Measurements from ENCODE around the gene CLEC11A. TPM values are rescaled to one million over a fixed set of nuclear protein-coding genes. Genes with fewer than 3 reads are reported as not detected.

Gene CLEC11A
- total RNA-seq, 2 experiments from 2014 or later: 2.0 to 4.5 TPM

DNA sequence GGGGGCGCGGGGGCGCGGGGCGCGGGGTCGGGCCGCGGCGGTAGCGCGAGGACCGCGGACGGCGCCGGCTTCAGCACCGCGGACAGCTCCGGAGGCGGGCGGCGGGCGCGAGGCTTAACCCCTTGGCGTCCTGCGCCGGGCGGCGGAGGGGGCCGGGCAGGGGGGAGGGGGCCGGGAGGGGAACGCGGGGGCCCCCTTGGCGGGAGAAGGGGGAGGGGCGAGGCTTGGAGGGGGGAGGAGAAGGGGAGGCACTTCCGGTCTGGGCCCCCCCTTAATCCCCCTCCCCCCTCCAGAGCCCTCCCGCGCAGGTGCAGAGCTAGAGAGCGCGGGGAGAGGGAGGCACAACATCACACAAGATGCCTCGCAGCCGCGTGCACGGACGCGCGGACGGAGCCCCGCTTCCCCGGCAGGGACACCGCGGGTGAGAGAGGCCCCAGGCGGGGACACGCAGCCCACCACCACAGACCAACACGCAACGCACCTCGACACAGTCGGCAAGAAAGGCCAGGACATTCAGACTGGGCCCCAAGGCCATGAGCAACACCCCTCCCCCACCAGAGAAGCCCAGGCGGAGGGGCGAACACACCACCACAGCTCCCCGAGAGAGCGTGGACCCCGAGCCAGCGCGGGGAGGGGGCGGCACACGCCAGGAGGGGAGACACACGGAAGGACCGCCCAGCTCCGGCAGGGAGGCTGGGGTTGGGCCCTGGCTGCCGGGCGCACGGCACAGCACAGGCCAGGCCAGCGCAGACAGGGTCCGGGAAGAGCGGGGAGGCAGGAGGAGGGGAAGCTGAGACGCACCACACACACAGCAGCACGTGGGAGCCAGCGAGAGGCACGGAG, 27.7 kb upstream of the CLEC11A start:
- Histone ChIP-seq H3K79me2 (ENCODE audit: insufficient read depth, low read depth, low read length) (no peaks in the 10 kb centered on the region), H3K9me2 (ENCODE audit: insufficient read depth, low read length) (no peaks in the 10 kb centered on the region), H3K9me3 (ENCODE audit: low read length) (no peaks in the 10 kb centered on the region), H4K20me1 (ENCODE audit: insufficient read depth, low read length) (no peaks in the 10 kb centered on the region), H3K4me3 (ENCODE audit: low read depth, low read length, poor library complexity, severe bottlenecking) (no peak overlapping the region), H3K4me1 (ENCODE audit: insufficient read depth, low read length, poor library complexity, severe bottlenecking) (no peaks in the 10 kb centered on the region), H3K36me3 (ENCODE audit: insufficient read depth, low read length) (no peaks in the 10 kb centered on the region), H3K4me2 (ENCODE audit: low read length) (no peak overlapping the region), H2AFZ (ENCODE audit: low read length) (no peak overlapping the region), H3K27ac (ENCODE audit: low read depth, low read length, poor library complexity, severe bottlenecking) (no peak overlapping the region)
- intact Hi-C loops (cut with micrococcal nuclease; ENCODE audit: unreplicated experiment): no loop called here
- BruUV-seq (replicated peaks): no TSS peak
- no peak for TF ChIP-seq EZH2phosphoT487 (IDR thresholded peaks at IDR 0.05; ENCODE audit: borderline replicate concordance, low read depth, low read length)
- TF ChIP-seq, protein P1, sequence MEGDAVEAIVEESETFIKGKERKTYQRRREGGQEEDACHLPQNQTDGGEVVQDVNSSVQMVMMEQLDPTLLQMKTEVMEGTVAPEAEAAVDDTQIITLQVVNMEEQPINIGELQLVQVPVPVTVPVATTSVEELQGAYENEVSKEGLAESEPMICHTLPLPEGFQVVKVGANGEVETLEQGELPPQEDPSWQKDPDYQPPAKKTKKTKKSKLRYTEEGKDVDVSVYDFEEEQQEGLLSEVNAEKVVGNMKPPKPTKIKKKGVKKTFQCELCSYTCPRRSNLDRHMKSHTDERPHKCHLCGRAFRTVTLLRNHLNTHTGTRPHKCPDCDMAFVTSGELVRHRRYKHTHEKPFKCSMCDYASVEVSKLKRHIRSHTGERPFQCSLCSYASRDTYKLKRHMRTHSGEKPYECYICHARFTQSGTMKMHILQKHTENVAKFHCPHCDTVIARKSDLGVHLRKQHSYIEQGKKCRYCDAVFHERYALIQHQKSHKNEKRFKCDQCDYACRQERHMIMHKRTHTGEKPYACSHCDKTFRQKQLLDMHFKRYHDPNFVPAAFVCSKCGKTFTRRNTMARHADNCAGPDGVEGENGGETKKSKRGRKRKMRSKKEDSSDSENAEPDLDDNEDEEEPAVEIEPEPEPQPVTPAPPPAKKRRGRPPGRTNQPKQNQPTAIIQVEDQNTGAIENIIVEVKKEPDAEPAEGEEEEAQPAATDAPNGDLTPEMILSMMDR (conservative IDR thresholded peaks at IDR 0.05; ENCODE audit: low read length): no peak
- ChIA-PET CTCF (ENCODE audit: unreplicated experiment) (no interaction called here), POLR2A (no interaction called here)
- no peak for DNase-seq (ENCODE audit: low spot score)

DNA sequence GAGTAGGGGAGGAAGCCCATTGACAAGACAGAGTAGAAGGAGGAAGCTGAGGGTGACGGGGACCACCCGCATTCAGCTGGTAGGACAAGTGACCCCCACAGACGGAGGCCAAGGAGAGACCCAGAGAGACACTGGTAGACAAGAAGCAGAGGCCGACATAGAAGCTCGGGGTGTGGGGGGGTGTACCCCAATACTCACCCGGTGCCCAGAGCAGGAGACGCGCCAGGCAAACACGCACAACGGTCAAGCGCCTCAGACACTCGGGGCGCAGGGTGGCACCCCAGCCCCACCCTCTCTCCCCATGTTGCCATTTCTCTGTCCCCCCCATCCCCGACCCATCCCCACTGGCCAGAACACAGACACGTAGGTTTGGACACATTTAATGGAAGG, 27.1 kb upstream of the CLEC11A start:
- no TSS peak for BruUV-seq (replicated peaks)
- Histone ChIP-seq H3K9me3 (ENCODE audit: low read length) (no peaks in the 10 kb centered on the region), H3K4me1 (ENCODE audit: insufficient read depth, low read length, poor library complexity, severe bottlenecking) (no peaks in the 10 kb centered on the region), H2AFZ (ENCODE audit: low read length) (no peak overlapping the region), H3K4me2 (ENCODE audit: low read length) (no peak overlapping the region), H3K27ac (ENCODE audit: low read depth, low read length, poor library complexity, severe bottlenecking) (no peak overlapping the region), H4K20me1 (ENCODE audit: insufficient read depth, low read length) (no peaks in the 10 kb centered on the region), H3K4me3 (ENCODE audit: low read depth, low read length, poor library complexity, severe bottlenecking) (no peak overlapping the region), H3K79me2 (ENCODE audit: insufficient read depth, low read depth, low read length) (no peaks in the 10 kb centered on the region), H3K9me2 (ENCODE audit: insufficient read depth, low read length) (no peaks in the 10 kb centered on the region), H3K36me3 (ENCODE audit: insufficient read depth, low read length) (no peaks in the 10 kb centered on the region)
- intact Hi-C loops (cut with micrococcal nuclease; ENCODE audit: unreplicated experiment): no loop called here
- no peak for DNase-seq (ENCODE audit: low spot score)
- TF ChIP-seq EZH2phosphoT487 (IDR thresholded peaks at IDR 0.05; ENCODE audit: borderline replicate concordance, low read depth, low read length): no peak
- TF ChIP-seq, protein P1 (conservative IDR thresholded peaks at IDR 0.05; ENCODE audit: low read length): no peak
- ChIA-PET CTCF (ENCODE audit: unreplicated experiment) (no interaction called here), POLR2A (no interaction called here)

DNA sequence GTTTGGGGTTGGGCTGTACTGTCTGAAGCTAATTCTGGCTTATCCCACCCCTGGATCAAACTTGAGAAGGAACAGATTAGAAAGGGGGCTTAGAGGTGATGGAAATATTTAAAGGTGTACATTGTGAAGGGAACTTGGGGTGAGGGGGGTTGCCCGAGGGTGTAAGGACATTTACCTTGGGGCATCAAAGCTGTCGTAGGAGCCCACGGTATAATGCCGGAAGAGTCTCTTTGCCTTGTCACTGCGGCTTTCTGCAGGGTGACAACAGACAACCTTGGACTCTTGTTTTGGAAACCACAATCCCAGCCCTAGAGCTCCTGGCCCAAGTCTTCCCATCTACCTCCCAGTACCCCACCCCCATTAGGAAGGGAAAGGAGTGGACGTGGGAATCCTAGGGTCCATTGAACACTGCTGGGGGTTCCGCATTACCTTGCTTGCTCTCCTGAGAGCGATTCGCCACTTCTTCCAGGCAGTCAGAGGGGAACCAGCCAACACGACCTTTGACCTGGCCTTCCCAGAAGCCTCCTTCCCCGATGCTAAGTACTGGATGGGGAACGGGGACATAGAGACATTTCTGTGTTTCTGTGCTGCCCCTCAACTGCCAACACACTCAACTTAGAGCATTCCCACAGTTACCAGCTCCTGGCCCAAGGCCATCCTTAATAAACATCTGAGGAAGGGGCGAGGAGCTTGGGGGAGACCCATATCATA, 25.6 kb upstream of the CLEC11A start:
- CTCF ChIA-PET (ENCODE audit: unreplicated experiment): no interaction called here
- no peak overlapping the region for H3K4me3 ChIP-seq (ENCODE audit: low read depth, low read length, poor library complexity, severe bottlenecking)

More for the DNA sequence above, 25.6 kb upstream of the CLEC11A start:
- Histone ChIP-seq H3K9me2 (ENCODE audit: insufficient read depth, low read length) (no peaks in the 10 kb centered on the region), H2AFZ (ENCODE audit: low read length) (no peak overlapping the region), H3K4me2 (ENCODE audit: low read length) (no peak overlapping the region), H4K20me1 (ENCODE audit: insufficient read depth, low read length) (no peaks in the 10 kb centered on the region), H3K9me3 (ENCODE audit: low read length) (no peaks in the 10 kb centered on the region), H3K27ac (ENCODE audit: low read depth, low read length, poor library complexity, severe bottlenecking) (no peak overlapping the region), H3K79me2 (ENCODE audit: insufficient read depth, low read depth, low read length) (no peaks in the 10 kb centered on the region), H3K36me3 (ENCODE audit: insufficient read depth, low read length) (no peaks in the 10 kb centered on the region), H3K4me1 (ENCODE audit: insufficient read depth, low read length, poor library complexity, severe bottlenecking) (no peaks in the 10 kb centered on the region)
- DNase-seq (ENCODE audit: low spot score): no peak
- BruUV-seq (replicated peaks): no TSS peak
- intact Hi-C loops (cut with micrococcal nuclease; ENCODE audit: unreplicated experiment): no loop called here
- POLR2A ChIA-PET: no interaction called here
- TF ChIP-seq EZH2phosphoT487 (IDR thresholded peaks at IDR 0.05; ENCODE audit: borderline replicate concordance, low read depth, low read length): no peak
- TF ChIP-seq, protein P1 (conservative IDR thresholded peaks at IDR 0.05; ENCODE audit: low read length): no peak

All from OCI-LY7 (cell line).